Small intestine (tissue), 7 donors: ENCODE measurements around the gene CSH2. TPM values are rescaled to one million over a fixed set of nuclear protein-coding genes. Genes with fewer than 3 reads are reported as not detected.
"Not testable (repeated sequence)": the region's sequence is repeated elsewhere in the genome, so short reads cannot be mapped to it uniquely, and the experiment has no call there.

Source experiments
- DNase-seq, 2 donors: peaks; one replicate each; pipeline versions ENCODE4 v3.0.0 to v3.0.0-alpha.2; 2013
- FAIRE-seq: peaks from 2 replicates; lab custom pipeline; 2012; peaks lifted over from hg19 to GRCh38; lab: Jason Lieb, UNC
- H3K27ac ChIP-seq, 3 donors: one replicate each; pipeline ENCODE4 v1.5.1; 2013; ENCODE audit warnings: low read length in 2 of 3, mild to moderate bottlenecking in 2 of 3, control low read depth in 1 of 3, inconsistent platforms in 1 of 3, low read depth in 1 of 3, moderate library complexity in 1 of 3
- H3K27me3 ChIP-seq, 3 donors: one replicate each; pipeline ENCODE4 v1.6.1; 2013; ENCODE audit warnings: low read length in 3 of 3, inconsistent platforms in 1 of 3; ENCODE audit not compliant: control insufficient read depth in 3 of 3, insufficient read depth in 3 of 3
- H3K36me3 ChIP-seq, 3 donors: one replicate each; pipeline ENCODE4 v1.6.1; 2013; ENCODE audit warnings: low read length in 3 of 3, inconsistent platforms in 1 of 3, low read depth in 1 of 3, mild to moderate bottlenecking in 1 of 3, moderate library complexity in 1 of 3; ENCODE audit not compliant: control insufficient read depth in 3 of 3, insufficient read depth in 2 of 3
- H3K4me1 ChIP-seq, 3 donors: one replicate each; pipeline ENCODE4 v1.6.1; 2013; ENCODE audit warnings: low read length in 2 of 3, inconsistent platforms in 1 of 3, low read depth in 1 of 3, mild to moderate bottlenecking in 1 of 3, moderate library complexity in 1 of 3; ENCODE audit not compliant: control insufficient read depth in 3 of 3, insufficient read depth in 2 of 3
- H3K4me3 ChIP-seq, 3 donors: one replicate each; pipeline ENCODE4 v1.5.1; 2013; ENCODE audit warnings: low read length in 3 of 3, control low read depth in 1 of 3, inconsistent platforms in 1 of 3, low read depth in 1 of 3, mild to moderate bottlenecking in 1 of 3, moderate library complexity in 1 of 3
- H3K9me3 ChIP-seq, 2 donors: one replicate each; pipeline ENCODE4 v1.6.1; 2013; ENCODE audit warnings: low read depth in 1 of 2, low read length in 1 of 2; ENCODE audit not compliant: control insufficient read depth in 2 of 2, insufficient read depth in 1 of 2
- WGBS, 3 donors: extraction: QIAGEN DNeasy Blood & Tissue Kit; methylation state at CpG; one replicate each; pipeline ENCODE4 v1.1.7; 2013; 5-methylcytosine and 5-hydroxymethylcytosine counted together
- polyA plus RNA-seq, 4 donors: library from polyadenylated mRNA; stranded (reverse) in 3 of 4; unstranded in 1 of 4; fragments of 200-250 nt in 3 of 4; fragments of 120-200 nt in 1 of 4; gene quantifications; one replicate each; pipeline versions ENCODE4 v1.2.1 to v1.2.3, GENCODE V29; 2013
- donor health status: healthy with polysubstance abuse.
- donor health status: control.
- donor health status: control.
- donor health status: Bipolar disorder and iron deficiency.
- donor health status: healthy.

Gene CSH2
- polyA plus RNA-seq, 4 donors = 0.32 TPM; not detected in 3

GRCh38 chr17:63892316-63893037, 19.0 kb upstream of the CSH2 start:
- 62 to 65% (median 65%) methylated on average over 11 of the region's 11 CpGs for WGBS, 3 donors
- not testable (repeated sequence) for H3K27me3 ChIP-seq, H3K4me1 ChIP-seq, H3K27ac ChIP-seq, FAIRE-seq, H3K4me3 ChIP-seq, DNase-seq, H3K9me3 ChIP-seq, H3K36me3 ChIP-seq

- not testable (repeated sequence) for H3K27me3 ChIP-seq, H3K9me3 ChIP-seq, H3K27ac ChIP-seq, H3K4me1 ChIP-seq, H3K4me3 ChIP-seq, FAIRE-seq, H3K36me3 ChIP-seq
- WGBS, 3 donors = 26 to 34% (median 31%) methylated on average over 13 of the region's 13 CpGs
- DNase-seq = peak; percentile 16 to 20
Measured at GRCh38 chr17:63889026-63889848, 15.8 kb upstream of the CSH2 start.

GRCh38 chr17:63885119-63885518, 11.6 kb upstream of the CSH2 start:
- not testable (repeated sequence) for H3K4me1 ChIP-seq, H3K9me3 ChIP-seq, H3K27ac ChIP-seq, FAIRE-seq, DNase-seq, H3K4me3 ChIP-seq, H3K36me3 ChIP-seq, H3K27me3 ChIP-seq
- 82 to 89% (median 84%) methylated on average over 11 of the region's 11 CpGs for WGBS, 3 donors

GRCh38 chr17:63882626-63883126, 9.2 kb upstream of the CSH2 start:
- H3K27ac ChIP-seq, FAIRE-seq, H3K27me3 ChIP-seq, H3K9me3 ChIP-seq, H3K36me3 ChIP-seq, H3K4me3 ChIP-seq, DNase-seq, H3K4me1 ChIP-seq: not testable (repeated sequence)
- 73 to 79% (median 78%) methylated on average over 9 of the region's 9 CpGs for WGBS, 3 donors

GRCh38 chr17:63881935-63882601, 8.6 kb upstream of the CSH2 start, which contains the start of gene GH2:
TSS of gene GH2 (minus strand) at chr17:63881944. CDS start at chr17:63881801, 143 bp downstream.
- FAIRE-seq = no peak
- H3K4me3 ChIP-seq = no peak within 1 kb of the TSS
- H3K4me1 ChIP-seq = no peaks in the 10 kb centered on the region
- 35 to 42% (median 40%) methylated on average over 12 to 15 of the region's 15 CpGs for WGBS, 3 donors
- H3K27ac ChIP-seq = no peak within 1 kb of the TSS
- no peaks in the 10 kb centered on the region for H3K36me3 ChIP-seq
- no peaks in the 10 kb centered on the region for H3K9me3 ChIP-seq
- peaks cover 0 to 2% (median 1%) of the 10 kb centered on the region in 3 donors for H3K27me3 ChIP-seq
- DNase-seq = peak; percentile 33 to 64

GRCh38 chr17:63881337-63881736, 7.9 kb upstream of the CSH2 start:
- DNase-seq, H3K27ac ChIP-seq, H3K36me3 ChIP-seq, H3K4me3 ChIP-seq, H3K9me3 ChIP-seq, FAIRE-seq, H3K4me1 ChIP-seq, H3K27me3 ChIP-seq: not testable (repeated sequence)
- 47 to 59% (median 52%) methylated on average over 11 of the region's 11 CpGs for WGBS, 3 donors

GRCh38 chr17:63880706-63881105, 7.2 kb upstream of the CSH2 start:
- Histone ChIP-seq H3K9me3 (no peaks in the 10 kb centered on the region), H3K27ac (no peak overlapping the region), H3K4me1 (no peaks in the 10 kb centered on the region), H3K4me3 (no peak overlapping the region), H3K36me3 (no peaks in the 10 kb centered on the region), H3K27me3 (peaks cover 0 to 2% (median 1%) of the 10 kb centered on the region in 3 donors)
- DNase-seq (no peak), FAIRE-seq (no peak)
- WGBS, 3 donors = 79 to 84% (median 81%) methylated on average over 12 of the region's 12 CpGs

- FAIRE-seq, H3K27me3 ChIP-seq, H3K4me3 ChIP-seq, H3K9me3 ChIP-seq, H3K27ac ChIP-seq, H3K36me3 ChIP-seq, DNase-seq, H3K4me1 ChIP-seq: not testable (repeated sequence)
- 83 to 86% (median 85%) methylated on average over 9 of the region's 9 CpGs for WGBS, 3 donors
Measured at GRCh38 chr17:63878413-63878812, 4.9 kb upstream of the CSH2 start.
